Amygdala (tissue), 56 donors: ENCODE data around the gene GRM5.
"Not testable (repeated sequence)": the region's sequence is repeated elsewhere in the genome, so short reads cannot be mapped to it uniquely, and the experiment has no call there.

Experiments
- DNase-seq, 56 donors: peaks; one replicate each; lab custom pipeline; 2025; lab: John Stamatoyannopoulos, UW

The GRM5 gene

DNA sequence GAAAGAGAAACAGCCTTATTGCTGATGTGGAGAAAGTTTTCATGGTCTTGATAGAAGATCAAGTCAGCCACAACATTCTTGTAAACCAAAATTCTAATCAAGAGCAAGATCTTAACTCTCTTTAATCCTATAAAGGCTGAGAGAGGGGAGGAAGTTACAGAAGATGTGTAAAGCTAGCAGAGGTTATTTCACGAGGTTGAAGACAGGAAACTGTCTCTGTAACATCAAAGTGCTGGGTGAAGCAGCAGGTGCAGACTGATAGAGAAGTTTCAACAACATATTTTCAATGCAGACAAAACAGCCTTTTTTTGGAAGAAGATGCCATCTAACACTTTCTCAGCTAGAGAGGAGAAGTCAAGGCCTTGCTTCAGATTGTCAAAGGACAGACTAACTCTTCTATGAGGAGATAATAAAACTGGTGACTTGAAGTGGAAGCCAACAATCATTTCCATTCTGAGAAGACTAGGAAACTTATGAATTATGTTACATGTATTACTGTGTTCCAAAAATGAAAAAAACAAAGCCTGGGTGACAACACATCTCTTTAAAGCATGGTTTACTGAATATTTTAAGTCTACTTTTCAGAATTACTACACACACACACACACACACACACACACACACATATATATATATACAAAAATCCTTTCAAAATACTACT is 221.9 kb downstream of the GRM5 start:
- DNase-seq = not testable (repeated sequence)

DNA sequence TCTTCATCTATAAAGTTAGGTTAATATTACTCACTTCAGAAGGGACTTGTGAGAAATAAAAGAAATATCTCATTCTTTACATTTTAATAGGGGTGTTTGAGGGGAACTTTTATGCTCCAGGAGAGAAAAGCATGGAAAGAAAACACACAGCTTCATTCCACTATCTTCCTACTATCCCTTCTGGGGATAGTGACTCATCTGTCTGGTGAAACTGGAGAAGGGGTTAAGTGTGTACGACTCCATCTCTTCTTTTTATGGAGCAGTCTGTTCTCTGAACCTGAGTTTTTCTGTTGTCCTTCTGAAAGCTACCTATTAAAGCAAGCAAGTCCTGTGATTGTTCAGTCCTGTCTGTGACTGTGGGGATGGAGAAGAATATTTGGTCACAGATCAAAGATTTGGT is 227.6 kb downstream of the GRM5 start:
- DNase-seq = not testable (repeated sequence)

DNA sequence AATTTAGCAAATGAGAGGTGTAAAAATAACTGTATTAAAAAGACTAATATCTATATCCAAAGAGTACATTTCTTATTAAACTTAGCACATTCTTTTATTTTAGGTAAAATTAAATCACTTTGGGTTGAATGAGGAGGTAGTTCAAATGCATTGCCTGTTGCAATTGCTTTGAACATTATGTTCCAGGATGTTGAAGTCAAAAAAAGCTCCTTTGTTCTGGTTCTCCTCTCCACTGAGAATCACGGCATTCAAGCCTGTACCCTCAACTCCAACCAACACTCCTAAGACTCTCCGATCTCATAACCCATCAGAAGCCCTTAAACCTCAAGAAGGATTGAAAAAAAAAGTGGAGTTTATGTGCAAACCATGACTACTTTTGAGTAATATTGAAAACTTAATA is 230.1 kb downstream of the GRM5 start:
- DNase-seq = not testable (repeated sequence)

DNA sequence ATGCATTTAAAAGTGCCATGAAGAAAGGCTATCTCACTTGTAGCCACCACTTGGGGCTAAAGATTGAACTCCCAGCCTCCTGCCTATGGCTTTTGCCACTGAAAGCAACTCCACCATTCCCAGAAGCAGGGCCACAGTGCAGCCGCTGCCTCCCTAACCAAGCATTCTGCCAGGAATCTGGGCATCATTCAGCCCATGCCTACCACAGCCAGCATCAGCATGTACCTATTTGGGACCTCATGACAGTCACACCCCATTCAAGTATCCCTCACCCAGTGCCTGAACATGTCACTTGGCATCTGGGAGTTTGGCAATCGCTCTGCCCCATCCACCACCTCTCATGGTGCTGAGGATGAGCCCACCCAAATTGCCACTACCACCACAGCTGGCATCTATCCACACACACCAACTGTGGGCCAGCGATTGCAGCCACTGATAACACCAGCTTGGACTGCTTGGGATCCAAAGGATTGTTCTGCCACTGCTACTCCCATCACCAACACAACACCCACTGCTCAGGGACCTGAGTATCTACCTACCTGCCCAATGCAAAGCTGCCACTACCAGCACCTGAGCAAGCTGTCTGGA is 234.4 kb downstream of the GRM5 start:
- DNase-seq = no peak

DNA sequence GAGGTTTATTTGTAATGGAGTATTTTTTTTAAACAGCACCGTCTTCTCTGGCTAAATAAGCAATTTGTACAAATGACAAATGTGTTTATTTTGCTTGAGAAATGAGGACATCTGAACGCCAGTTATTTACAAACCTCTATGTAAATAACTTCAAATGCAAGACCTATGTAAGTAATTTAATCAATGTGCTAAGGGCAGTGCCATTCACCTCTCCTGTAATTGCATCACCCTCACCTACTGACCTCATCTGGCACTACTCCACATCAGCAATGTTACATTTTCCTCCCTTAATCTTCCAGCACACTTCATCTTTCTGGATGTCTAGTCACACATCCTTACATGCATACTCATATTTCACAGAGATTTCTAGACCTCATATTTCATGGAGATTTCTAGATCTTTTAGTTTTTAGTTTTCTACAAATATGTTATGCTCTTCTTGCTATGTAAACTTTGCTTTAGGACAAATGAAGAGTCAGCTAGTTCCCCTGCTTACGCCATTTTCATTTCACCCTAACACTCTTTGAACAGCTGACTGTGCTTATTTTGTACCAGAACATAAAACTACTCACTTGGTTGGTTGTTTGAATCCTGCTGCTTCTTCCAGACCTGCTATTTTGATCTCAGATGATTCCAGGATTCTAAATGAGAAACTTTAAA is 238.6 kb downstream of the GRM5 start:
- DNase-seq = no peak

DNA sequence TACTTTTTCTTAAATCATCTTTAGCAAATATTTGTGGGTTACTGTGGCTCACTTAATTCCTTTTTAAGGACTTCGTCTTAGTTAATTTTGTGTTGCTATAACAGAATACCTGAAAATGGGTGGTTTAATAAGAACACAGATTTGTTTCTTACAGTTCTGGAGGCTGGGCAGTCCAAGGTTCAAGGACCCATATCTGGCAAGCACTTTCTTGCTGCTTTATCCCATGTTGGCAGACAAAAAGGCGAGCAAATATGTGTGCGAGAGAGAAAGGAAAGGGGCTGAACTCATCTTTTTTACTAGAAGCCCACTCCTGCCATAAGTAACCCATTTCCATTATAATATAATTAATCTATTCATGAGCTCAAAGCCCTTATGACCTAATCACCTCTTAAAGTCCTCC is 246.2 kb downstream of the GRM5 start:
- no peak for DNase-seq

DNA sequence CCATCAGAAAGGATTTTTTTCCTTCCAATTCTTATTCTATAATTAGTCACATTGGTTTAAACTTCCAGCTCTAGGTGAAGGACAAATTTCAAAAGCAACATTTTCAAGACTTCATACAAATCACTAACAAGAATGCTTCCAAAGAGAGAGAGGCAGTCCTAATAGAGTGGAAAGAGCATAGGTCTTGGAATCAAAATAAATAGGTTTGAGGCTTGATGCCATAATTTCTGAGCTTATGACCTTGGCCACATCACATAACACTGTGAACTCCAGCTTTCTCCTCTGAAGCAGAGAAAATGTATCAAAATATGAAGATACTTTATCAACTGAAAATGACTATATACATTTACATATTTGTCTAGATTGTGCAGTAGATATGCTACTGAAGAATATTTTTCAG is 246.8 kb downstream of the GRM5 start:
- no peak for DNase-seq

DNA sequence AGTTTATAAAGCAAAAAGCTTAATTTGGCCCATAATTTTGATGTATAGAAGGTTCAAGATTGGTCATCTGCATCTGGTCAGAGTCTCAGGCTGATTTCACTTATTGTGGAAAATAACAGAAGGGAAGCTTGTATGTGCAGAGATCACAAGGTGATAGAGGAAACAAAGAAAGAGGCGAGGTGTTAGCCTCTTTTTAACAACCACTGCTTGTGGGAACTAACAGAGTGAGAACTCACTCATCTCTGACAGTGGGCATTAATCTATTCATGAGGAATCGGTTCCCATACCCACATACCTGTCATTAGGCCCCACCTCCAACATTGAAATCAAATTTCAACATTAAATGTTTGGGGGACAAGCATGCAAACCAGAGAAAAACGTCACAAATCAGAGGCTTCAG is 250.3 kb downstream of the GRM5 start:
- no peak for DNase-seq

DNA sequence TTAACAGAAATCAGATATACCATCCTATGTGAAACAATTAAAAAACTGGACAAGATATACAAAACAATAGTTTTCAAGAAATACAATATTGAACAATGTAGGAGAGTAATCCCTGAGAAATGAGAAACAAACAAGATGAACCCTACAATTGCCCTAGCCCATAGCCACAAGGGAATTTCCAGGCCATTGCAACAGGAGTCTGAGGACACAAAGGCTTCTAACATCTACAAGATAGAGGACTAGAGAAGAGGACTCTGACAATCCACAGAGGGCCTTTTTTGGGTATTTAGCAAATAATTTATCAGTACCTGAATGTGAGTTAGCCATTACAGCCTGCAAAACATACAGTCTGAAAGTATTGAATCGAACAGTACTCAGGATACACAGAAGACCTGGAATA is 251.7 kb downstream of the GRM5 start:
- DNase-seq = no peak

DNA sequence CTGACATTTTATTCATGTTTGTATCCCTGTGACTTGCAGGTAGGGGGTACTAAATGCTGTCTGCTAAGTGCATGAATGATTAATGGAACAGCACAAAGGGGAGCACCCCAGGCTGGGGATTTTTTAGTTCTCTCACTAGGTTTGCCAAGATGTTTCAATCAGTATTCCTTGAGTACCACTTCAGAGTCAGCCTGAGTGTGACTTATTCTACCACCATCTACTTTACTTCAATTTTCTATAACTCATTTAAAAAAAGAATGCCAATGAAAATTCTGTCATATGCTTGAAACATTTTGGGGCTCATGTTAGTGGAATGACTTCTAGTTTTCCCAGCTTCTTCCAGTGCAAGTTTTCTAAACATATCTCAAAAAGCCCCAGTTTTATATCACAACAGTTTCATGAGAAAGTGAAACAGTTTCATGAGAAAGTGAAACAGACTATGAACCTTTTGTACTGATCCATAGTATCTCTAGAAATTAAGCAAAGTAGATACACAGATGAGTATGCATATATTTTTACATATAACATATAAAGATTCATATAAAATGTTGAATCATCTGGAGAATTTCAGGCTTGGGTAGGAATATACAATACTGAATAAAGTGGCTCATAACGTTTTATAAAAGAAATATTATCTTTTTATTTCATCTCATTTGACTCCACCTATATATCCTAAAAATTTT is 252.4 kb downstream of the GRM5 start:
- DNase-seq = no peak

DNA sequence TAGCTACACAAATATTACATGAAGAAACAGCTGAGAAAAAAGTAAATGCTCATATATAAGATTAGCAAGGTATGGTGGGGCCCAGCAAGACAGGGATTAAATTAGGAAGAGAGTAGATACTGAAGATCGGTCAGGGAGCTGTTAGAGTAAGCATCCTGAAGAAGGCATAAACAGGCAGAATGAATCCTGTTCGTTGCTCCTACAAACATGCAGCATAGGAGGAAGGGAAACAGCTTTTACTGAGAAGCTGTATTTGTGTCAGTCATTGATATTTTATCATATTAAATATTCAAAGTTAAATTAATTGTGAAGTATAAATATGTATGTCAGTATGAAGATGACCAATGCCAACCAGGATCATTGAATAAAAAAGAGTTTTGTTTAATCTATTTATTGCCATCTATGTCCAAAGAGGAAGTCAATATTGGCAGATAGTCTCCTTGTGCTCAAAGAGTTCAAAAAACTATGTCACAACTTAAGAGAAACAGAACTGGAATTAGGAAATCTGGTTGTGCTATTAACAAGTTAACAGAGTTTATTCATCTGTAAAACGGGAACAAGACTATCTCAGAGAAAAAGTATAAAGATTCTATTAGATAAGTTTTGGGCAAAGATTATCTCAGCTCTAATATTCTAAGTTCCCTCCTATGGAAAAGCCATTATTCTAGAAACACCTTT is 255.2 kb downstream of the GRM5 start:
- no peak for DNase-seq

DNA sequence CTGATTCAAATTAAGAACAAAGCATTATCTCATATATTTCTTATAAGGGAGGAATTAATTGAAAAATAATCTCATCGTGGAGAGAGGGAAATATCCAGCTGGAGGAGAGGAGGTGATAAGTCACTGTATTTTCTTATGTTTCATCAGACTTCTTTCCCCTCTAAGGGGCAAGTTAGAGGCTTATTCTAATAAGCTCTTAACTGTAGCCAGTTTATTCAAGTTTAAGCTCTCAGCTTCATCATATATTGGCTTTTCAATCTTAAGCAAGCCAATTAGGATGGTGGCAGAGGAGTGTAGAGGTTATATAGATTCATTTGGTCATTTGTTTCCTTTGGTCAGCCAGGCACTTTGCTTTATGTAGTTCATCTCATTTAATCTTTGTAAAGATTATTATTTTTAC is 256.7 kb downstream of the GRM5 start:
- DNase-seq = no peak

DNA sequence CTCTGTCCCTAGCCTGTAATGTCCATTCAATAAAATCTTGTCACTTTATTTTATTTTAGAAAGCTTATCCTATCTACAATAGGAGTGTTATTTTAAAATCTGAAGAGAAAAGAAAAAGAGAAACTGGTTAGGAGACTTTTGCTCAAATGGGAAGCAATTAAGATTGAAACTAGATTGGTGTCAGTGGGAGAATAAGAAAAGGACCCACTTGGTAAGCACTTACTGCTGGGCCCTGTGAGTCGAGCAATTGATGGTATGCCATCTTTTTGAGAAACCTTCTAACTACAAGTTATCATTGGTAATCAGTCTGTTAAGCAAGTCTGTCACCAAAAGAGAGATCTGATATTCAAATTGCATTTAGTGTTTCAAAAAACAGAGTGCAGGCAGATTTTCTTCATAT is 258.4 kb downstream of the GRM5 start:
- DNase-seq = no peak

DNA sequence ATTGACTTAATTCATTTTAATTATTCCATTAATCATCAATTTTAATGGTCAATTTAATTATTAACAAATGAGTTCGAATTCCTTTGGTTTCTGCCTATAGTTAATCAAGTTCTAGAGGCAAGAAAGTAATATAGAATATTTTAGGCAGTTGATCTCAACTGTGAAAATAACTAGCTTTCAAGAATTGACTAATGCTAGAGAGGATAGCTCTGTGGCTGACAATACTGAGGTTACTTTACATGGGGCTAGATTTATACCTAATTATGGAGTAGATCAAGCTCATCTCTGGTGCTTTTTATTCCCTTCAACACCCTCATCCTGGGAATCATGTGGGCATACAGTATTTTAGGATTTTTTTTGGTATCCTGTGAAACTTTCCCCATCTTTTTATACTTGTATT is 259.4 kb downstream of the GRM5 start:
- no peak for DNase-seq

DNA sequence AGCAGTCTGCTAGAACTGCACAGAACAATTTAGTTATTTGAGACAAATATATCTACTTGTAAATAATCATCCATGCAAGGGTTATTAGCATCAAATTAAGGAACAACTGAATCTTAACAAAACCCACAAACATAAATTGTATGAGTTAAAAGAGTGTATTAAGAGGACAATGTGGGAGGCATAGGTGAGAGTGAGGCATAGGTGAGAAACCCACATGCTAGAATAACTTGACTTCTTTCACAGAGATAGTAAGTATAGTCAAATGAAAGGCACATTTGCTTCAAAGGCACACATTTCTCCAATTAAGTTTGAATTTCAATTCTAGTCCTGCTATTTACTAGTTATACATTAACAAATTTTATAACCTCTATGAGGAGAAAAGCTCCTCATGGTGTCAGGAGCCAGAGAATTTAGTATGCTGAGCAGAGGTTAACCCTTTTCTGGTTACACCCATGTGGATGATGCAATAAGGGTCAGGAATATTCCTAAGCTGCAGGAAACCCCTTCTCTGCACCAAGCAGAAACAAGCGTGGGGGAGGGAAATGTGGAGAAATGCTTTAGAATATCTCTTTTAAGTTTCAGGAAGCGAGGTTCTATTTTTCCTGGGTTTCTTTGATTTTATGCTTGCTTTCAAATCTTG is 264.2 kb downstream of the GRM5 start:
- DNase-seq = no peak

DNA sequence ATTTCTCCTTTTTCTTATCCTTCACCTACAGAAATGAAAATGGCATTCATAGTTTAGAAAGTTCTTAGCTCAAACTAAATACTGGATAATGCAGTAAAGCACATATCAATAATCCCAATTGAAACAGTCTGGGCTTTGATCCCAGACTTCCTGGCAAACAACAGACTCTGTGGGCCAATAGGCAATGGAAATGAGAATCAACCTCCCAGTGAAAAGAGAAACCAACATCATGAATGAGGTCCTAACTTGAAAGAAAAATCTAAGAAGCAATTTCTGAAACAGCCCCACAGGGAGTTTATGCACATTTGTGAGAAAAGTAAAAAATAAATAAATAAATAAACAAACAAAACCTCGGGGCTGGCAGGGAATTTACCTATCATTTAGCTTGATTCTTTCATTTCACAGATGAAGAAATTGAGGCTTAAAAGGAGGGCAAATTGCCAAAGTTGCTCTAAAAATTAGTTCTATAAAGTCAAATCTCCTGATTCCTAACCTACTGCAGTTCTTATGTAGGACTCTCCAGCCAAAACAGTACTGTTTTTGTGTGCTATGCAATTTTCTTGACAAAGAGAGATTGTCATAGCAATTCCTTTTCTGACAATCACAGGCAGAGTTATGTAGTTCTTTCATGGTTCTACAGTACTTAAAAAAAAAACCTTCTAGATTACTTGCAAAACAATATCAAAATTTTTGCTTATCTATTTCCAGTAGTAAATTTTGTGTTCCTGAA is 265.8 kb downstream of the GRM5 start:
- peak in 8 of 56 donors; percentile 3 to 26 (median 13) for DNase-seq

DNA sequence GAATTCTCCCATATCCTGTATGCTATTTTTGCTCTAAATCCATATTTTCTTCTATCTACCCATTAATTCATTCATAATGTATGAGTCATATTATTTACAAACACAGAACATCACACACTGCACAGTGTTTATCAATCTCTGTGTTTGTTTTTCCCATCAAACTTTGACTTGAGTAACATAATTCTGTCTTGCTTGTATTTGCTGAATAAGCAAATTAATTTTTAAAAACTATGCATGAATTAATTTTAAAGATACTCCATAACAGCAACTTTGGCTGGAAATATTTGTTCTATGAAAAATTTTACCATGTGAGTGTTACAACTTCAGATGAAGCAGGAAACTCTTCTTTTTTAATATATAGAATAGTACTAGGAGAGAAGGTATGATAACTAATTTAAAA is 275.6 kb downstream of the GRM5 start:
- DNase-seq = no peak

DNA sequence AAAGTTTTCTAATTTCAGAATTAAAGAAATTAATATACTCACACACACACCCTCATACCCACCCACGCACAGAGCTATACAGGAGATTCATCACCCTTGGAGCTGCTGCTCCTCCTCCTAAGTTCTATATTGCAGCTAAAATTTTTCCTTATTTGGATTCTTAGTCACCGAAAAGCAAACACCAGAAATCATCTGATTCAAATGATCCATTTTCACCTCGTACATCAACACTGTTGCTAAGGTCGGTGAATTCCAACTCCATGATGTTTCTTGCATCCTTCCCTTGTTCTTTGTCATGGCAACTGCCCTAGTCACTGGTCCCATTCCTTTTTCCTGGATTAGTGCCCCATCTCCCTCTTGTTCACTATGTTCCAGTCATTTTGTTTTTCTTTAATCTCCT is 286.2 kb downstream of the GRM5 start:
- DNase-seq = peak in 5 of 56 donors; percentile 1 to 9 (median 3)

DNA sequence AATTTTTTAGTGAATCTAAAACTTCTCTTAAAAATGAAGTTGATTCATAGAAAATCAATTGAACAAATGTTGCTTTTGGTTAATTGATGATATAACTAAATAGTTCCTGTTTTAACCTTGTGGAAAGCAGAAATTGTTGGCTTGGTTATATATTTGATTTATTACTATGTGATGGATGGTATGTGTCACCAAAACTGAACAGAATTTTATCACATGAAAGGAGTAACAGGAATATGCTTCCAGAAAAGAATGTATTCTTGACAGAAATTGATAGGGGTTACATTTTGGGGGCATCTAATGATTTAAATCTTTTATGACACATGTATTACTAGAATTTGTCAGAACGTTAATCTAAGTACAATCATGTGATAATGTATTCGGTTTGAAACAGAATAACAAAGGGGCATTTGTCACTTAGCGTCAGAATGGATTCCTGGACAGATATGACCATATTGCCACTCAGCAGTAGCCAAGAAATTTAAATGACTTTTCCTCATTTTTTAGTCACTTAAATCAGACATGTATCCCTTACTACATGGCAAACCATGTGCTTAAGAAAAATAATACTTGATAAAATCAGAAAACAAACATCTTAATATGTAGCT is 295.2 kb downstream of the GRM5 start:
- no peak for DNase-seq
